ENCODE measurements around the gene LURAP1L.

DNA sequence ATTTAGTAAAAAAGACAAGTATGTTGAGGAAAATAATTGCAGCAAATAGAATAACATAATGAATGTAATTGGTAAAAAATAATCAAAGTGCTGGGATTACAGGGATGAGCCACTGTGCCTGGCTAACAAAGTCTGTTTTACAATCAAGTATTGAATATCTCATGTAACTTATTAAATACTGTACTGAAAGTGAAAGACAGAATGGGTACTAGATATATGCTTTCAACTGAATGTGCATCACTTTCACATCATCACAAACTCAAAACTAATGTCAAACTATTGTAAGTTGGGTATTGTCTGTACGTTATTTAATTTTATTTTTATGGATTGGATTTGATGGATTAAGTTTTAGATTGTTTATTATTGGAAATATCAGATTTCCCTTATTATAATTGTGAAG, 58.9 kb downstream of the LURAP1L start:
- no peak for TF ChIP-seq POLR2A (IDR thresholded peaks at IDR 0.05; ENCODE audit: low read depth, low read length)
- TF ChIP-seq POLR2AphosphoS5 (IDR thresholded peaks at IDR 0.05; ENCODE audit: low read depth, low read length), result no peak

Measured in GM12892 (cell line).